Ishikawa (cell line): Measurements from ENCODE around the gene SAMD4B.

Experiments used
- CEBPB ChIP-seq: IDR thresholded peaks from 2 replicates; pipeline ENCODE4 v1.6.1; 2012
- CREB1 ChIP-seq: IDR thresholded peaks from 2 replicates; pipeline ENCODE4 v1.6.1; 2012; ENCODE audit warnings: low read depth
- EGR1 ChIP-seq: IDR thresholded peaks from 2 replicates; pipeline ENCODE4 v1.6.1; 2012
- EP300 ChIP-seq: IDR thresholded peaks from 2 replicates; pipeline ENCODE4 v1.6.1; 2012; ENCODE audit warnings: borderline replicate concordance
- FOXM1 ChIP-seq: IDR thresholded peaks from 2 replicates; pipeline ENCODE4 v1.6.1; 2012; ENCODE audit warnings: low read depth, borderline replicate concordance
- NFIC ChIP-seq: IDR thresholded peaks from 2 replicates; pipeline ENCODE4 v1.6.1; 2012
- RAD21 ChIP-seq: IDR thresholded peaks from 2 replicates; pipeline ENCODE4 v1.6.1; 2012; ENCODE audit warnings: low read depth
- TAF1 ChIP-seq: IDR thresholded peaks from 2 replicates; pipeline ENCODE4 v1.6.1; 2012; ENCODE audit warnings: low read depth, mild to moderate bottlenecking
- TCF12 ChIP-seq: IDR thresholded peaks from 2 replicates; pipeline ENCODE4 v1.6.1; 2012; ENCODE audit warnings: low read depth
- TEAD4 ChIP-seq: IDR thresholded peaks from 2 replicates; pipeline ENCODE4 v1.6.1; 2012
- YY1 ChIP-seq: IDR thresholded peaks from 2 replicates; pipeline ENCODE4 v1.6.1; 2012; ENCODE audit warnings: low read depth
- ZBTB7A ChIP-seq: IDR thresholded peaks from 2 replicates; pipeline ENCODE4 v1.6.1; 2012; ENCODE audit warnings: low read depth
- TF ChIP-seq, protein P1 (sequence below): IDR thresholded peaks from 2 replicates; pipeline ENCODE4 v1.6.1; 2012
- TF ChIP-seq, protein P2 (sequence below): IDR thresholded peaks from 2 replicates; pipeline ENCODE4 v1.6.1; 2012; ENCODE audit warnings: low read depth, mild to moderate bottlenecking
- TF ChIP-seq, protein P3 (sequence below): IDR thresholded peaks from 2 replicates; pipeline ENCODE4 v1.6.1; 2012

SAMD4B gene

DNA sequence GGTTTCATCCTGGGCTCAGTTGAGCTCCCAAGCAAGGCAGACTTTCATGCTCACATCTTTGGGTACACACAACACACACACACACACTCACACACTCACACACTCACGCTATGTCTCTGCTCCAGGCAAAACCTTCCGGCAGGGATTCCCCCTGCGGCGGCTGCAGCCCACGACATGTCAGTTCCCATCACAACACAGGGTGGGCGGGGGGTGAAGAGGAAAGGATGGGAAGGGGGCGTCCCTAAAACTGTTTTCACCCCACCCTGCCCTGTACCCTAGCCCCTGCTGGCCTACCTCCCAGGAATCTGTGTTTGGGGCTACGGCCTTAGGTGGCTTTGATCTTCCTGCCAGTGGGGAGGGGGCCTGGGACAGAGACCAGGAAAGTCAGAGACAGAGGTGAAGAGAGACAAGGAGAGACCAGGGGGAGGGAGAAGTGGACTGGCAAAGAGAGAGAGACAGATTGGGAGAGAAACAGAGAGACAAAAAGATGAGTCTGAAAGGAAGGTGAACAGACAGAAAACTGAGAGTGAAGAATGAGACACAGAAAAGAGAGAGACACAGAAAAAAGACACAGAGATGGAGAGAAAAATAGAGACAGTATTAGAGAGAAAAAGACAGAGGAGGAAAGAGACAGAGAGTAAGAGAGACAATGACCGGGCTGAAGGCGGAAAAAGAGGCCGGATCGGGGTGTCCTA is 25.4 kb upstream of the SAMD4B start:
- TF ChIP-seq, protein P1, sequence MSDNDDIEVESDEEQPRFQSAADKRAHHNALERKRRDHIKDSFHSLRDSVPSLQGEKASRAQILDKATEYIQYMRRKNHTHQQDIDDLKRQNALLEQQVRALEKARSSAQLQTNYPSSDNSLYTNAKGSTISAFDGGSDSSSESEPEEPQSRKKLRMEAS: no peak
- TF ChIP-seq, protein P2, sequence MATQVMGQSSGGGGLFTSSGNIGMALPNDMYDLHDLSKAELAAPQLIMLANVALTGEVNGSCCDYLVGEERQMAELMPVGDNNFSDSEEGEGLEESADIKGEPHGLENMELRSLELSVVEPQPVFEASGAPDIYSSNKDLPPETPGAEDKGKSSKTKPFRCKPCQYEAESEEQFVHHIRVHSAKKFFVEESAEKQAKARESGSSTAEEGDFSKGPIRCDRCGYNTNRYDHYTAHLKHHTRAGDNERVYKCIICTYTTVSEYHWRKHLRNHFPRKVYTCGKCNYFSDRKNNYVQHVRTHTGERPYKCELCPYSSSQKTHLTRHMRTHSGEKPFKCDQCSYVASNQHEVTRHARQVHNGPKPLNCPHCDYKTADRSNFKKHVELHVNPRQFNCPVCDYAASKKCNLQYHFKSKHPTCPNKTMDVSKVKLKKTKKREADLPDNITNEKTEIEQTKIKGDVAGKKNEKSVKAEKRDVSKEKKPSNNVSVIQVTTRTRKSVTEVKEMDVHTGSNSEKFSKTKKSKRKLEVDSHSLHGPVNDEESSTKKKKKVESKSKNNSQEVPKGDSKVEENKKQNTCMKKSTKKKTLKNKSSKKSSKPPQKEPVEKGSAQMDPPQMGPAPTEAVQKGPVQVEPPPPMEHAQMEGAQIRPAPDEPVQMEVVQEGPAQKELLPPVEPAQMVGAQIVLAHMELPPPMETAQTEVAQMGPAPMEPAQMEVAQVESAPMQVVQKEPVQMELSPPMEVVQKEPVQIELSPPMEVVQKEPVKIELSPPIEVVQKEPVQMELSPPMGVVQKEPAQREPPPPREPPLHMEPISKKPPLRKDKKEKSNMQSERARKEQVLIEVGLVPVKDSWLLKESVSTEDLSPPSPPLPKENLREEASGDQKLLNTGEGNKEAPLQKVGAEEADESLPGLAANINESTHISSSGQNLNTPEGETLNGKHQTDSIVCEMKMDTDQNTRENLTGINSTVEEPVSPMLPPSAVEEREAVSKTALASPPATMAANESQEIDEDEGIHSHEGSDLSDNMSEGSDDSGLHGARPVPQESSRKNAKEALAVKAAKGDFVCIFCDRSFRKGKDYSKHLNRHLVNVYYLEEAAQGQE: no peak
- TF ChIP-seq RAD21: no peak
- no peak for TF ChIP-seq TCF12
- TF ChIP-seq FOXM1: no peak
- TF ChIP-seq EP300: no peak
- no peak for TF ChIP-seq YY1
- TF ChIP-seq CEBPB: no peak
- no peak for TF ChIP-seq EGR1
- TF ChIP-seq CREB1: no peak
- TF ChIP-seq, protein P3, sequence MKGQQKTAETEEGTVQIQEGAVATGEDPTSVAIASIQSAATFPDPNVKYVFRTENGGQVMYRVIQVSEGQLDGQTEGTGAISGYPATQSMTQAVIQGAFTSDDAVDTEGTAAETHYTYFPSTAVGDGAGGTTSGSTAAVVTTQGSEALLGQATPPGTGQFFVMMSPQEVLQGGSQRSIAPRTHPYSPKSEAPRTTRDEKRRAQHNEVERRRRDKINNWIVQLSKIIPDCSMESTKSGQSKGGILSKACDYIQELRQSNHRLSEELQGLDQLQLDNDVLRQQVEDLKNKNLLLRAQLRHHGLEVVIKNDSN: no peak
- TF ChIP-seq TEAD4: no peak
- no peak for TF ChIP-seq ZBTB7A
- TF ChIP-seq TAF1: no peak
- no peak for TF ChIP-seq NFIC

DNA sequence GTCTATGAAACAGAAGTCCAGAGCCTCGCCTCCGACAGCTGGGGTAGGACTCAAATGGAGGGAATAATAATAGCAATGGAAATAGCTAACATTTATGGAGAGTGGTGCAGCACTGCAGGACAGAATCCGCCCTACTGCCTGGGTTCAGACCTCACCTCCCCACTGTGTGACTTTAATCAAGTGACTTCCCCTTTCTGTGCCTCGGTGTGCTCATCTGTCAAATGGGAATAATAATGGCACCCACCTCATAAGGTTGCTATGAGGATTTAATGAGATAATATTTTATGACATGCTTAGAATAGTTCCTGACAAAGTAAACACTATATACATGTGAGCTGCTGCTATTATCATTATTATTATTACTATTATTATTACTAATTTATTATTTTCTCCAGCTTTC is 24.7 kb upstream of the SAMD4B start:
- TF ChIP-seq FOXM1 (no peak), CEBPB (no peak), NFIC (no peak), EGR1 (no peak), RAD21 (no peak), TCF12 (no peak), YY1 (no peak), TAF1 (no peak), CREB1 (no peak)
- TF ChIP-seq, protein P3: no peak
- TF ChIP-seq, protein P1: no peak
- TF ChIP-seq, protein P2: no peak

DNA sequence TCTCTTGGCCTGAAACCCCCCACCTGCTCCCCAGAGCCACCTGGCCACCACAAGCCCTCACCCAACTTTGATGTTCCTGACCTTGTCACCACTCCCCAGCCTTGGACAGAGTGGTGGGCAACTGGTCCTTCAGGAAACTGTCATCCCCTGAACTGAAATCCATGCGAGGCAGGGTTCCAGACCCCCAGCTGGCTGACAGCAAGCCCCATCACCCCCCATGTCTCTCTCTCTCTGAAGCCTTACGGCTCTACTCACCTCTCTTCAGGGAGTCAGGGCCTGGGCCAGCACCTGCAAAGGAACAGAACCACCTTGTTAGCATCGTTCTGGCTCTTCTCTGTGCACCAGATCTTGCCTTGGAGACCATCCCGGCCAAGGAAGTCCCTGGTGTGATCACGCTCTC is 24.1 kb upstream of the SAMD4B start:
- TF ChIP-seq TCF12: no peak
- no peak for TF ChIP-seq EGR1
- TF ChIP-seq, protein P3: no peak
- no peak for TF ChIP-seq CREB1
- TF ChIP-seq NFIC: no peak
- TF ChIP-seq TEAD4: no peak
- no peak for TF ChIP-seq RAD21
- no peak for TF ChIP-seq FOXM1
- TF ChIP-seq, protein P2: no peak
- TF ChIP-seq YY1: no peak

DNA sequence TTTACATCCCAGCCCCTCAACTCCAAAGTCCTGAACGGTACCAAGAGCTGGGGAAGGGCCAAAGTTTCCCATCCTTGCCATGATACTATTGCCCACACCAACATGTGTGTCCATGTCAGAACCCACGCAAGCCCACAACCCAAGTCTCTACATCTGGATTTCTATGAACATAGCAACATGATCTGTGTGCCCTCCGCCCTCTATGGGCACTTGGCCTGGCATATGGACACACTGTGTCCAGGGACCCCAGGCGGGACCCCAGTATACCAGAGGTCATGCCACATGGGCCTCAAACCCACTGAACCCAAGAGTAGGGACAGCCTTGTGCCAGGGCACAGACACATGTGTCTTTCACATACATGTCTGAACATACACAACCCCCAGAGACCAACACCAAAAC is 23.5 kb upstream of the SAMD4B start:
- TF ChIP-seq, protein P3: no peak
- TF ChIP-seq TEAD4 (no peak), EP300 (no peak), RAD21 (no peak), ZBTB7A (no peak), CREB1 (no peak), YY1 (no peak), TCF12 (no peak), TAF1 (no peak), CEBPB (no peak), EGR1 (no peak)
- TF ChIP-seq, protein P2: no peak
